ENCODE measurements around the gene WFS1. TPM values are rescaled to one million over a fixed set of nuclear protein-coding genes. Genes with fewer than 3 reads are reported as not detected.

WFS1 gene
- total and polyA plus RNA-seq, 2 of the 8 experiments (the other 6 are each of a cell fraction or from before 2014, with no cell fraction given) = 29.1 to 43.1 TPM

DNA sequence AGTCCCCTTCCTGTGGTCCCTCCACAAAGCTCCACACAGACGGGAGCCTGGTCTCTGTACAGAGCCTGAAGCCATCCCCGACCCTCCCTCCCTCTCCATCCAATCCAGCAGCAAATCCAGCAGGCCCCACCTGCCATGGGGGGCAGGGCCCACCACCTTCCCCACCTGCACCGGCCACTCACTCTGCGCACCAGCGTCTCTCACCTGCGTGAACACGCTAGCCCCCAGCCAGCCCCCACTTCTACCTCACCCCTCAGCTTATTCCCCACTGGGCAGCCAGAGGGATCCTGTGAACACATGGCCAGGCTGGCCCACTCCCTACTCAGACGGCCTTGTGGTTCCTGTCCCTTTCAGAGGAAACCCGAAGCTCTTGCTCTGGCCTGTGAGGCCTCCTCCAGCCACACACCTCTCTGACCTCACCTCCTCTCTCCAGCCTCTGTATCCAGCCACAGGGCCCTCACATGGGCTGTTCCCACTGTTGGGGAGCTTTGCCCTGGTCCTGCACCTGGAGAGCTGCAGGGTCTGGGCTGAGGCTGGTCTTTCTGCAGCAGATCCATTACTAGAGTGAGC, 70.9 kb downstream of the WFS1 start:
- Histone ChIP-seq H2BK15ac (ENCODE audit: low read length) (no peak overlapping the region), H4K20me1 (replicated peaks in 1 of 2; ENCODE audit: control insufficient read depth in 1 of 2, insufficient read depth in 2 of 2, low read length in 2 of 2) (no peaks in the 10 kb centered on the region), H2BK5ac (ENCODE audit: low read depth, low read length) (no peak overlapping the region), H3K23ac (ENCODE audit: insufficient read length) (no peak overlapping the region), H3K9ac (replicated peaks in 1 of 4; ENCODE audit: extremely low read depth in 1 of 4, low read depth in 3 of 4, low read length in 3 of 4) (no peak overlapping the region), H3K79me1 (ENCODE audit: low read depth, low read length) (no peaks in the 10 kb centered on the region), H3K27ac (ENCODE audit: low read depth, low read length) (no peak overlapping the region), H2BK20ac (ENCODE audit: low read length) (no peak overlapping the region), H3K4me2 (ENCODE audit: insufficient read depth in 1 of 2, low read depth in 2 of 2, low read length in 2 of 2) (no peak overlapping the region), H3K14ac (ENCODE audit: insufficient read length) (no peak overlapping the region), H2AK5ac (ENCODE audit: low read depth, low read length) (no peak overlapping the region), H4K8ac (ENCODE audit: extremely low read depth, insufficient read depth, low read length) (no peak overlapping the region), H3K4me1 (replicated peaks in 1 of 4; ENCODE audit: control insufficient read depth in 3 of 4, insufficient read depth in 4 of 4, low read length in 3 of 4) (peaks cover 0 to 16% (median 7%) of the 10 kb centered on the region in 4 experiments; a peak in 5 of 7 replicates), H3K18ac (ENCODE audit: extremely low read depth, low read length) (no peak overlapping the region), H2AFZ (ENCODE audit: low read length) (no peak overlapping the region), H3K27me3 (replicated peaks in 1 of 4; ENCODE audit: control insufficient read depth in 3 of 4, extremely low read depth in 1 of 4, insufficient read depth in 3 of 4, low read length in 3 of 4) (no peaks in the 10 kb centered on the region), H3K4ac (replicated peaks; ENCODE audit: insufficient read length, low read depth, low read length) (no peak overlapping the region), H3K36me3 (ENCODE audit: control insufficient read depth in 2 of 4, insufficient read depth in 4 of 4, low read length in 3 of 4) (no peaks in the 10 kb centered on the region), H3K23me2 (ENCODE audit: low read depth, low read length) (no peaks in the 10 kb centered on the region), H2BK12ac (ENCODE audit: low read depth, low read length) (no peak overlapping the region), H3K4me3 (ENCODE audit: extremely low read depth in 1 of 4, insufficient read depth in 2 of 4, low read depth in 3 of 4, low read length in 4 of 4) (no peak overlapping the region), H2BK120ac (replicated peaks; ENCODE audit: low read depth, low read length) (no peak overlapping the region), H3K9me3 (ENCODE audit: insufficient read depth in 2 of 2, low read depth in 1 of 2, low read length in 1 of 2) (no peaks in the 10 kb centered on the region), H3K79me2 (ENCODE audit: control insufficient read depth in 1 of 2, insufficient read depth in 2 of 2, low read length in 2 of 2) (no peaks in the 10 kb centered on the region), H4K91ac (replicated peaks; ENCODE audit: insufficient read length, low read length) (no peak overlapping the region), H4K5ac (ENCODE audit: insufficient read length, low read depth, low read length) (no peak overlapping the region), H3K56ac (replicated peaks; ENCODE audit: insufficient read length, low read depth, low read length) (no peak overlapping the region)
- TF ChIP-seq EZH2 (IDR thresholded peaks at IDR 0.05; ENCODE audit: low read depth, low read length, severe bottlenecking) (no peak), MAFK (IDR thresholded peaks at IDR 0.05; ENCODE audit: low read depth, low read length) (no peak), JUN (IDR thresholded peaks at IDR 0.05; ENCODE audit: low read depth, low read length) (no peak)
- POLR2A ChIA-PET (ENCODE audit: partially characterized antibody) = no interaction called here
- CTCF ChIA-PET (ENCODE audit: partially characterized antibody) = interaction anchor here (0.7 to 12.2 kb wide), 11 partner anchors 12 to 233 kb away, joined by 3 to 175 read pairs (median 3); no protein-coding TSS in a partner anchor
- no peak for DNase-seq (ENCODE audit: low read depth in 1 of 2, low spot score in 2 of 2)
- 76% methylated on average over 7 of the region's 9 CpGs; no CpG with 5 or more reads in 1 of the 2 experiments for WGBS, 2 experiments (ENCODE audit: extremely low coverage in 1 of 2, insufficient coverage in 1 of 2, insufficient read length in 1 of 2, insufficient replicate concordance in 2 of 2, low coverage in 1 of 2, low lambda C conversion rate in 2 of 2, missing lambda C conversion rate in 1 of 2)
- FAIRE-seq = no peak
